HepG2 (cell line): ENCODE results near the gene STOML1. TPM values are rescaled to one million over a fixed set of nuclear protein-coding genes. Genes with fewer than 3 reads are reported as not detected.

ENCODE experiments used
- ATAC-seq: fragments of 200-7000 bp; cut with Tn5 transposase; 3 replicates; pipeline ENCODE4 v1.9.1; 2020; ENCODE audit warnings: mild to moderate bottlenecking, moderate library complexity
- BruUV-seq: library from RNA; stranded (reverse); fragments of 400-500 nt; replicated peaks from 2 replicates; lab custom pipeline; 2021; lab: Mats Ljungman, UMichigan
- CTCF ChIA-PET: fragments of 300-600 bp; formaldehyde crosslinking; extraction: SDS; loops from one replicate; lab custom pipeline; 2021; ENCODE audit warnings: low total read pairs, inconsistent platforms, low intra/inter-chr PET ratio; lab: Yijun Ruan, JAX
- POLR2A ChIA-PET: fragments of 350-600 bp; sonication (Branson Sonifier 250); formaldehyde crosslinking; loops from one replicate; lab custom pipeline; 2020; ENCODE audit warnings: antibody characterized with exemption, inconsistent platforms; lab: Yijun Ruan, JAX
- DNase-seq: peaks from one replicate; pipeline ENCODE4 v3.0.0-alpha.2; 2015; ENCODE audit warnings: low spot score
- FAIRE-seq: peaks from 3 replicates; lab custom pipeline; 2011; peaks lifted over from hg19 to GRCh38; lab: Jason Lieb, UNC
- H2AFZ ChIP-seq: one replicate; pipeline ENCODE4 v1.6.1; 2011; ENCODE audit warnings: low read length, inconsistent platforms
- H3K27ac ChIP-seq: fragments of 300-600 bp; 3 replicates; pipeline ENCODE4 v1.8.0; 2011; ENCODE audit warnings: mixed run types, mild to moderate bottlenecking, mixed read lengths, low read length, inconsistent platforms; ENCODE audit not compliant: insufficient read depth; ENCODE audit errors: extremely low read length
- H3K27me3 ChIP-seq, 2 experiments: fragments of 200-600 bp in 1 of 2; 2 replicates in 1 of 2; 3 replicates in 1 of 2; pipeline versions ENCODE4 v1.6.0 to v1.8.0; 2011; ENCODE audit warnings: low read length in 2 of 2, mild to moderate bottlenecking in 2 of 2, moderate library complexity in 2 of 2, inconsistent platforms in 1 of 2; ENCODE audit not compliant: insufficient read depth in 2 of 2, control insufficient read depth in 1 of 2
- H3K36me3 ChIP-seq, 2 experiments: fragments of 200-600 bp in 1 of 2; replicated peaks in 1 of 2; 2 replicates in 1 of 2; 3 replicates in 1 of 2; pipeline versions ENCODE4 v1.5.1 to v1.8.0; 2011; ENCODE audit warnings: low read length in 2 of 2, inconsistent platforms in 1 of 2; ENCODE audit not compliant: insufficient read depth in 2 of 2, control insufficient read depth in 1 of 2
- H3K4me1 ChIP-seq: 2 replicates; pipeline ENCODE4 v1.5.1; 2012; ENCODE audit warnings: low read length, inconsistent platforms; ENCODE audit not compliant: insufficient read depth
- H3K4me2 ChIP-seq: 2 replicates; pipeline ENCODE4 v1.6.0; 2011; ENCODE audit warnings: low read depth, low read length, inconsistent platforms
- H3K4me3 ChIP-seq, 3 experiments: fragments of 200-600 bp in 1 of 3; sonication (generic), shearing (Covaris generic) in 1 of 3; replicated peaks in 1 of 3; 2 replicates each; pipeline ENCODE4 v1.5.1; 2011 to 2016; ENCODE audit warnings: low read length in 3 of 3, inconsistent platforms in 2 of 3, low read depth in 2 of 3, mild to moderate bottlenecking in 2 of 3, control low read depth in 1 of 3, mixed read lengths in 1 of 3; ENCODE audit not compliant: insufficient read depth in 1 of 3
- H3K79me2 ChIP-seq: one replicate; pipeline ENCODE4 v1.6.1; 2011; ENCODE audit warnings: low read length, inconsistent platforms; ENCODE audit not compliant: insufficient read depth
- H3K9ac ChIP-seq: 2 replicates; pipeline ENCODE4 v1.6.0; 2011; ENCODE audit warnings: mild to moderate bottlenecking, low read depth, low read length, inconsistent platforms; ENCODE audit not compliant: insufficient read depth
- H3K9me3 ChIP-seq: 2 replicates; pipeline ENCODE4 v1.5.1; 2012; ENCODE audit warnings: mild to moderate bottlenecking, low read length
- H4K20me1 ChIP-seq: 2 replicates; pipeline ENCODE4 v1.6.0; 2011; ENCODE audit warnings: inconsistent platforms, mild to moderate bottlenecking, low read length, moderate library complexity; ENCODE audit not compliant: insufficient read depth
- ATRX ChIP-seq: sonication (generic); formaldehyde crosslinking; IDR thresholded peaks from 2 replicates; pipeline ENCODE4 v1.4.0; 2020; ENCODE audit warnings: missing genetic modification reagents, borderline replicate concordance
- HIVEP1 ChIP-seq: sonication (generic); formaldehyde crosslinking; IDR thresholded peaks from 2 replicates; pipeline ENCODE4 v1.4.0; 2020; ENCODE audit warnings: mild to moderate bottlenecking, missing genetic modification reagents
- KDM1A ChIP-seq: IDR thresholded peaks from 2 replicates; pipeline ENCODE4 v1.6.1; 2016; ENCODE audit warnings: missing compliant biosample characterization
- NFIC ChIP-seq: IDR thresholded peaks from 2 replicates; pipeline ENCODE4 v1.6.1; 2012; ENCODE audit warnings: mild to moderate bottlenecking, low read length, inconsistent platforms
- RAD21 ChIP-seq: fragments of 450-650 bp; formaldehyde crosslinking; IDR thresholded peaks from 2 replicates; pipeline ENCODE4 v1.5.0; 2020; ENCODE audit warnings: mild to moderate bottlenecking
- TSC22D2 ChIP-seq: sonication (generic); formaldehyde crosslinking; IDR thresholded peaks from 2 replicates; pipeline ENCODE4 v1.5.1; 2020; ENCODE audit warnings: missing genetic modification reagents, mild to moderate bottlenecking, borderline replicate concordance
- ZFP62 ChIP-seq: sonication (generic); formaldehyde crosslinking; IDR thresholded peaks from 2 replicates; pipeline ENCODE4 v1.4.0; 2020; ENCODE audit warnings: missing genetic modification reagents
- ZNF546 ChIP-seq: sonication (generic); formaldehyde crosslinking; conservative IDR thresholded peaks from 2 replicates; pipeline ENCODE4 v1.8.1; 2023; ENCODE audit warnings: mild to moderate bottlenecking, missing genetic modification reagents
- ZNF556 ChIP-seq: sonication (generic); formaldehyde crosslinking; IDR thresholded peaks from 2 replicates; pipeline ENCODE4 v1.4.0; 2020; ENCODE audit warnings: mild to moderate bottlenecking, missing genetic modification reagents, borderline replicate concordance
- WGBS: methylation state at CpG from one replicate; pipeline ENCODE4 v1.1.6; 2017; ENCODE audit warnings: low lambda C conversion rate; 5-methylcytosine and 5-hydroxymethylcytosine counted together
- in situ Hi-C: cut with HindIII; loops from 2 replicates; pipeline ENCODE4 v1.10.0; 2017; ENCODE audit warnings: low pct_unique_long_range_greater_than_20kb; ENCODE audit not compliant: extremely low pct_ligation_motif_present
- intact Hi-C: fragments of 100-400 bp; cut with micrococcal nuclease; formaldehyde crosslinking; loops from one replicate; pipeline ENCODE4 v1.10.0; 2022; ENCODE audit not compliant: unreplicated experiment
- polyA plus RNA-seq, 8 experiments: library from polyadenylated mRNA; depleted of rRNA in 3 of 8; stranded (reverse) in 7 of 8; unstranded in 1 of 8; fragments of >200 nt; fragmentation: Illumina TruSeq in 4 of 8; extraction: Trizol in 4 of 8; gene quantifications; 2 replicates each; pipeline versions ENCODE4 v1.2.1 to v1.2.3, GENCODE V29; 2011 to 2016; ENCODE audit warnings: low read depth in 4 of 8, missing spikeins in 1 of 8, mixed read lengths in 1 of 8; ENCODE audit not compliant: insufficient read depth in 1 of 8
- total RNA-seq, 5 experiments: library from RNA; depleted of rRNA; stranded (reverse); fragments of >200 nt; fragmentation: Illumina TruSeq; extraction: Trizol; gene quantifications; 2 replicates each; pipeline ENCODE4 v1.2.3, GENCODE V29; 2016; ENCODE audit warnings: low read depth in 1 of 5
- TF ChIP-seq, protein P1 (sequence below): sonication (generic); formaldehyde crosslinking; IDR thresholded peaks from 2 replicates; pipeline ENCODE4 v1.8.0; 2022; ENCODE audit warnings: missing genetic modification reagents, low read depth, mild to moderate bottlenecking, borderline replicate concordance
- TF ChIP-seq, protein P2 (sequence below): sonication (generic); formaldehyde crosslinking; IDR thresholded peaks from 2 replicates; pipeline ENCODE4 v1.5.0; 2020; ENCODE audit warnings: missing genetic modification reagents, mild to moderate bottlenecking, borderline replicate concordance
- TF ChIP-seq, protein P3 (sequence below): sonication (generic); formaldehyde crosslinking; IDR thresholded peaks from 2 replicates; pipeline ENCODE4 v1.4.0; 2020; ENCODE audit warnings: missing genetic modification reagents; ENCODE audit errors: not compliant biosample characterization
- TF ChIP-seq, protein P4 (sequence below): IDR thresholded peaks from 2 replicates; pipeline ENCODE4 v1.6.1; 2018; ENCODE audit warnings: missing genetic modification reagents, mild to moderate bottlenecking, missing compliant biosample characterization
- TF ChIP-seq, protein P5 (sequence below): sonication (generic); formaldehyde crosslinking; IDR thresholded peaks from 2 replicates; pipeline ENCODE4 v1.4.0; 2020; ENCODE audit warnings: missing genetic modification reagents

The STOML1 gene
- total and polyA plus RNA-seq, 2 of the 13 experiments (the other 11 are each of a cell fraction or from before 2014, with no cell fraction given): 3.5 to 3.7 TPM

DNA sequence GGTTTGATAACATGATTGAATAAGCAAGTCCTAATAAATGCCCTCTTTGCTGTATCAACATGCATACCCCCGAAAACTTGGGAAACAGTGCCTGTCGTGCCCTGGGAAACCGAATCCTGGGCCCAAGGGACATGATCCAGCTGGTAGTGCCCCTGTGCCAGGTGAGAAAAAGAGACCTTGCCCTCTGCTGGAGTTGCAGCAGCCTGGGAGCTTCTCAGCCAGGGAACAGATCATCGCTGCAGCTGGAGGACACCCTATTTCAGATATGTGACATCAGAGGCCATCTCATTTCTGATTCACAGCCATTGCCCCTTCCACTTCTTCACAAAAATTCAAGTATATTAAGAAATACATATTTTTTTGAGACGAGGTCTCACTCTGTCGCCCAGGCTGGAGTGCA is 32.3 kb downstream of the STOML1 start:
- no peaks in the 10 kb centered on the region for H4K20me1 ChIP-seq
- H3K79me2 ChIP-seq: no peaks in the 10 kb centered on the region
- no peak for ATAC-seq
- DNase-seq: no peak
- intact Hi-C loops: no loop called here
- H3K9ac ChIP-seq: no peak overlapping the region
- no peak overlapping the region for H3K4me2 ChIP-seq
- no peak for FAIRE-seq
- ChIA-PET CTCF (no interaction called here), POLR2A (no interaction called here)
- no TSS peak for BruUV-seq
- H3K4me3 ChIP-seq: no peak overlapping the region
- no peaks in the 10 kb centered on the region for H3K9me3 ChIP-seq
- no peaks in the 10 kb centered on the region for H3K36me3 ChIP-seq
- H3K27ac ChIP-seq: no peak overlapping the region
- no peak overlapping the region for H2AFZ ChIP-seq
- peaks cover under 1% of the 10 kb centered on the region; the same call in 1 of the 2 replicates for H3K4me1 ChIP-seq
- in situ Hi-C loops: no loop called here
- peaks cover 0 to 13% of the 10 kb centered on the region in 2 experiments; a peak in 4 of 5 replicates for H3K27me3 ChIP-seq
- WGBS: 25% methylated on average over 6 of the region's 6 CpGs
- TF ChIP-seq ZNF556 (CRISPR knock-in tag): no peak
- no peak for TF ChIP-seq ZNF546 (CRISPR knock-in tag)
- TF ChIP-seq HIVEP1: no peak
- TF ChIP-seq NFIC: no peak
- no peak for TF ChIP-seq KDM1A (CRISPR knock-in tag)
- no peak for TF ChIP-seq TSC22D2 (CRISPR knock-in tag)
- TF ChIP-seq, protein P1, sequence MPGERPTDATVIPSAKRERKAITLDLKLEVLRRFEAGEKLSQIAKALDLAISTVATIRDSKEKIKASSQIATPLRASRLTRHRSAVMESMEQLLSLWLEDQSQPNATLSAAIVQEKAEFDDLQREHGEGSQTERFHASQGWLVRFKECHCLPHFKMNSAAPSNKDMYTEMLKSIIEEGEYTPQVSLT (CRISPR knock-in tag): no peak
- TF ChIP-seq, protein P2, sequence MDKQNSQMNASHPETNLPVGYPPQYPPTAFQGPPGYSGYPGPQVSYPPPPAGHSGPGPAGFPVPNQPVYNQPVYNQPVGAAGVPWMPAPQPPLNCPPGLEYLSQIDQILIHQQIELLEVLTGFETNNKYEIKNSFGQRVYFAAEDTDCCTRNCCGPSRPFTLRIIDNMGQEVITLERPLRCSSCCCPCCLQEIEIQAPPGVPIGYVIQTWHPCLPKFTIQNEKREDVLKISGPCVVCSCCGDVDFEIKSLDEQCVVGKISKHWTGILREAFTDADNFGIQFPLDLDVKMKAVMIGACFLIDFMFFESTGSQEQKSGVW (CRISPR knock-in tag): no peak
- TF ChIP-seq, protein P3, sequence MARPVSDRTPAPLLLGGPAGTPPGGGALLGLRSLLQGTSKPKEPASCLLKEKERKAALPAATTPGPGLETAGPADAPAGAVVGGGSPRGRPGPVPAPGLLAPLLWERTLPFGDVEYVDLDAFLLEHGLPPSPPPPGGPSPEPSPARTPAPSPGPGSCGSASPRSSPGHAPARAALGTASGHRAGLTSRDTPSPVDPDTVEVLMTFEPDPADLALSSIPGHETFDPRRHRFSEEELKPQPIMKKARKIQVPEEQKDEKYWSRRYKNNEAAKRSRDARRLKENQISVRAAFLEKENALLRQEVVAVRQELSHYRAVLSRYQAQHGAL (CRISPR knock-in tag): no peak
- no peak for TF ChIP-seq ATRX (CRISPR knock-in tag)
- TF ChIP-seq, protein P4, sequence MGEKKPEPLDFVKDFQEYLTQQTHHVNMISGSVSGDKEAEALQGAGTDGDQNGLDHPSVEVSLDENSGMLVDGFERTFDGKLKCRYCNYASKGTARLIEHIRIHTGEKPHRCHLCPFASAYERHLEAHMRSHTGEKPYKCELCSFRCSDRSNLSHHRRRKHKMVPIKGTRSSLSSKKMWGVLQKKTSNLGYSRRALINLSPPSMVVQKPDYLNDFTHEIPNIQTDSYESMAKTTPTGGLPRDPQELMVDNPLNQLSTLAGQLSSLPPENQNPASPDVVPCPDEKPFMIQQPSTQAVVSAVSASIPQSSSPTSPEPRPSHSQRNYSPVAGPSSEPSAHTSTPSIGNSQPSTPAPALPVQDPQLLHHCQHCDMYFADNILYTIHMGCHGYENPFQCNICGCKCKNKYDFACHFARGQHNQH (CRISPR knock-in tag): no peak
- no peak for TF ChIP-seq ZFP62 (CRISPR knock-in tag)
- TF ChIP-seq RAD21 (CRISPR knock-in tag): no peak
- TF ChIP-seq, protein P5, sequence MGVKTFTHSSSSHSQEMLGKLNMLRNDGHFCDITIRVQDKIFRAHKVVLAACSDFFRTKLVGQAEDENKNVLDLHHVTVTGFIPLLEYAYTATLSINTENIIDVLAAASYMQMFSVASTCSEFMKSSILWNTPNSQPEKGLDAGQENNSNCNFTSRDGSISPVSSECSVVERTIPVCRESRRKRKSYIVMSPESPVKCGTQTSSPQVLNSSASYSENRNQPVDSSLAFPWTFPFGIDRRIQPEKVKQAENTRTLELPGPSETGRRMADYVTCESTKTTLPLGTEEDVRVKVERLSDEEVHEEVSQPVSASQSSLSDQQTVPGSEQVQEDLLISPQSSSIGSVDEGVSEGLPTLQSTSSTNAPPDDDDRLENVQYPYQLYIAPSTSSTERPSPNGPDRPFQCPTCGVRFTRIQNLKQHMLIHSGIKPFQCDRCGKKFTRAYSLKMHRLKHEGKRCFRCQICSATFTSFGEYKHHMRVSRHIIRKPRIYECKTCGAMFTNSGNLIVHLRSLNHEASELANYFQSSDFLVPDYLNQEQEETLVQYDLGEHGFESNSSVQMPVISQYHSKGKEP (CRISPR knock-in tag): no peak
